Transverse colon (tissue), 4 donors: Measurements from ENCODE around the gene SIL1. TPM values are rescaled to one million over a fixed set of nuclear protein-coding genes. Genes with fewer than 3 reads are reported as not detected.

Experiments
- DNase-seq: peaks from one replicate; pipeline ENCODE4 v3.0.0-alpha.2; 2019
- H3K27ac ChIP-seq, 4 donors: fragments of 200-600 bp; sonication (generic); 2 replicates each; pipeline ENCODE4 v1.5.1; 2016 to 2018; ENCODE audit warnings: inconsistent platforms in 4 of 4
- H3K27me3 ChIP-seq: fragments of 200-600 bp; sonication (generic); 2 replicates; pipeline ENCODE4 v1.5.1; 2017; ENCODE audit warnings: inconsistent platforms
- H3K36me3 ChIP-seq, 4 donors: fragments of 200-600 bp; sonication (generic); 2 replicates each; pipeline ENCODE4 v1.5.1; 2017 to 2019; ENCODE audit warnings: inconsistent platforms in 4 of 4
- H3K4me1 ChIP-seq, 4 donors: fragments of 200-600 bp; sonication (generic); 2 replicates each; pipeline ENCODE4 v1.5.1; 2017 to 2020; ENCODE audit warnings: inconsistent platforms in 4 of 4
- H3K4me3 ChIP-seq, 4 donors: fragments of 200-600 bp; sonication (generic); 1 replicate in 1 of 4; 2 replicates in 3 of 4; pipeline versions ENCODE4 v1.5.1 to v1.6.1; 2017 to 2019; ENCODE audit warnings: inconsistent platforms in 4 of 4
- H3K9me3 ChIP-seq, 2 donors: fragments of 200-600 bp; sonication (generic); 2 replicates each; pipeline ENCODE4 v1.5.1; 2017 to 2019; ENCODE audit warnings: inconsistent platforms in 2 of 2
- CTCF ChIP-seq, 5 experiments: fragments of 200-600 bp in 3 of 5; fragments of 450-650 bp in 2 of 5; sonication (generic) in 3 of 5; IDR thresholded peaks; 1 replicate in 2 of 5; 2 replicates in 3 of 5; pipeline ENCODE4 v1.5.1; 2016 to 2017; ENCODE audit warnings: antibody characterized with exemption in 5 of 5, inconsistent platforms in 3 of 5, mild to moderate bottlenecking in 2 of 5, moderate library complexity in 1 of 5
- EP300 ChIP-seq: sonication (generic); formaldehyde crosslinking; IDR thresholded peaks from one replicate; pipeline ENCODE4 v1.6.1; 2017; ENCODE audit warnings: antibody characterized with exemption, low read depth
- POLR2A ChIP-seq: fragments of 450-650 bp; IDR thresholded peaks from one replicate; pipeline ENCODE4 v1.6.1; 2016; ENCODE audit warnings: antibody characterized with exemption, mild to moderate bottlenecking, moderate library complexity
- POLR2AphosphoS5 ChIP-seq, 3 donors: sonication (generic); formaldehyde crosslinking; IDR thresholded peaks; one replicate each; pipeline ENCODE4 v1.6.1; 2016; ENCODE audit warnings: antibody characterized with exemption in 3 of 3
- WGBS, 2 donors: methylation state at CpG; one replicate each; pipeline ENCODE4 v1.1.5; 2018; ENCODE audit warnings: low coverage in 1 of 2; 5-methylcytosine and 5-hydroxymethylcytosine counted together
- in situ Hi-C, 4 donors: fragments of 200-750 bp; cut with MboI; loops; one replicate each; pipeline versions ENCODE4 v1.15.0 to v1.15.1; 2017; ENCODE audit warnings: low sequenced_read_pairs in 3 of 4, low pct_ligation_motif_present in 1 of 4, low pct_unique_long_range_greater_than_20kb in 1 of 4
- intact Hi-C: fragments of 100-400 bp; cut with DNase I; formaldehyde crosslinking; loops from one replicate; pipeline ENCODE4 v1.15.1; 2023; ENCODE audit warnings: low total_unique reads
- total RNA-seq, 4 donors: library from RNA; depleted of rRNA; stranded (reverse); fragments of >200 nt; gene quantifications; one replicate each; pipeline ENCODE4 v1.1.0, GENCODE V29; 2016

SIL1 gene
- total RNA-seq, 4 donors from 2014 or later: 11.1 to 38.1 (median 29.0) TPM

- H3K9me3 ChIP-seq: no peaks in the 10 kb centered on the region
- no peak for DNase-seq
- H3K27me3 ChIP-seq: no peaks in the 10 kb centered on the region
- no peak overlapping the region for H3K27ac ChIP-seq
- intact Hi-C loops (no loop called here), in situ Hi-C loops (no loop called here)
- WGBS, 2 donors: 93% methylated on average over 8 of the region's 8 CpGs; no CpG with 5 or more reads in 1 of the 2 donors
- TF ChIP-seq CTCF (IDR thresholded peaks at IDR 0.05) (no peak), POLR2AphosphoS5 (IDR thresholded peaks at IDR 0.05) (no peak), POLR2A (no peak), EP300 (no peak)
- H3K4me1 ChIP-seq: no peaks in the 10 kb centered on the region
- H3K36me3 ChIP-seq: peaks cover 0 to 15% (median 5%) of the 10 kb centered on the region in 4 donors
- no peak overlapping the region for H3K4me3 ChIP-seq
These were observed 278.0 kb downstream of the SIL1 start for GRCh38 chr5:138920181-138920580.

GRCh38 chr5:138918686-138919085 is 279.5 kb downstream of the SIL1 start:
- TF ChIP-seq CTCF (IDR thresholded peaks at IDR 0.05): no peak
- no peak overlapping the region for H3K27ac ChIP-seq
- H3K4me1 ChIP-seq: no peaks in the 10 kb centered on the region
- in situ Hi-C loops: no loop called here
- H3K36me3 ChIP-seq: peaks cover 0 to 9% (median 0%) of the 10 kb centered on the region in 4 donors
- no peaks in the 10 kb centered on the region for H3K27me3 ChIP-seq
- intact Hi-C loops: no loop called here
- 82 to 86% methylated on average over 2 to 4 of the region's 4 CpGs for WGBS, 2 donors
- no peak for DNase-seq
- no peak overlapping the region for H3K4me3 ChIP-seq
- H3K9me3 ChIP-seq: no peaks in the 10 kb centered on the region

GRCh38 chr5:138914338-138914737 is 283.8 kb downstream of the SIL1 start:
- no peak overlapping the region for H3K4me3 ChIP-seq
- 89 to 90% methylated on average over 1 to 3 of the region's 3 CpGs for WGBS, 2 donors
- H3K4me1 ChIP-seq: no peaks in the 10 kb centered on the region
- H3K36me3 ChIP-seq: peaks cover 0 to 14% (median 0%) of the 10 kb centered on the region in 4 donors
- H3K27ac ChIP-seq: no peak overlapping the region
- intact Hi-C loops (no loop called here), in situ Hi-C loops (no loop called here)
- no peaks in the 10 kb centered on the region for H3K27me3 ChIP-seq
- no peaks in the 10 kb centered on the region for H3K9me3 ChIP-seq
- DNase-seq: no peak
- TF ChIP-seq EP300: no peak

GRCh38 chr5:138913773-138914172 is 284.4 kb downstream of the SIL1 start:
- H3K4me1 ChIP-seq: no peaks in the 10 kb centered on the region
- intact Hi-C loops (no loop called here), in situ Hi-C loops (no loop called here)
- DNase-seq: no peak
- no peak overlapping the region for H3K27ac ChIP-seq
- WGBS, 2 donors: 98 to 100% methylated on average over 1 to 3 of the region's 3 CpGs
- no peaks in the 10 kb centered on the region for H3K9me3 ChIP-seq
- TF ChIP-seq EP300: no peak
- TF ChIP-seq POLR2AphosphoS5 (IDR thresholded peaks at IDR 0.05): no peak
- TF ChIP-seq POLR2A: no peak
- no peak for TF ChIP-seq CTCF (IDR thresholded peaks at IDR 0.05)
- H3K4me3 ChIP-seq: no peak overlapping the region
- no peaks in the 10 kb centered on the region for H3K27me3 ChIP-seq
- H3K36me3 ChIP-seq: peaks cover 0 to 14% (median 2%) of the 10 kb centered on the region in 4 donors

- Histone ChIP-seq H3K36me3 (peaks cover 0 to 22% (median 4%) of the 10 kb centered on the region in 4 donors), H3K9me3 (no peaks in the 10 kb centered on the region), H3K4me3 (no peak overlapping the region), H3K4me1 (no peaks in the 10 kb centered on the region), H3K27ac (no peak overlapping the region), H3K27me3 (no peaks in the 10 kb centered on the region)
- intact Hi-C loops: no loop called here
- TF ChIP-seq POLR2AphosphoS5 (IDR thresholded peaks at IDR 0.05) (no peak), POLR2A (no peak), EP300 (no peak), CTCF (IDR thresholded peaks at IDR 0.05) (no peak)
- DNase-seq: no peak
- in situ Hi-C loops: no loop called here
- WGBS, 2 donors: 89 to 90% methylated on average over 3 to 4 of the region's 4 CpGs
These were observed 286.1 kb downstream of the SIL1 start for GRCh38 chr5:138912093-138912492.
